Glomerular visceral epithelial cell (primary cell): ENCODE results near the gene MTLN.
"Not testable (repeated sequence)": the region's sequence is repeated elsewhere in the genome, so short reads cannot be mapped to it uniquely, and the experiment has no call there.

Experiments
- DNase-seq: peaks from one replicate; pipeline ENCODE4 v3.0.0-alpha.2; 2016; ENCODE audit errors: extremely low spot score

MTLN gene, protein sequence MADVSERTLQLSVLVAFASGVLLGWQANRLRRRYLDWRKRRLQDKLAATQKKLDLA

DNA sequence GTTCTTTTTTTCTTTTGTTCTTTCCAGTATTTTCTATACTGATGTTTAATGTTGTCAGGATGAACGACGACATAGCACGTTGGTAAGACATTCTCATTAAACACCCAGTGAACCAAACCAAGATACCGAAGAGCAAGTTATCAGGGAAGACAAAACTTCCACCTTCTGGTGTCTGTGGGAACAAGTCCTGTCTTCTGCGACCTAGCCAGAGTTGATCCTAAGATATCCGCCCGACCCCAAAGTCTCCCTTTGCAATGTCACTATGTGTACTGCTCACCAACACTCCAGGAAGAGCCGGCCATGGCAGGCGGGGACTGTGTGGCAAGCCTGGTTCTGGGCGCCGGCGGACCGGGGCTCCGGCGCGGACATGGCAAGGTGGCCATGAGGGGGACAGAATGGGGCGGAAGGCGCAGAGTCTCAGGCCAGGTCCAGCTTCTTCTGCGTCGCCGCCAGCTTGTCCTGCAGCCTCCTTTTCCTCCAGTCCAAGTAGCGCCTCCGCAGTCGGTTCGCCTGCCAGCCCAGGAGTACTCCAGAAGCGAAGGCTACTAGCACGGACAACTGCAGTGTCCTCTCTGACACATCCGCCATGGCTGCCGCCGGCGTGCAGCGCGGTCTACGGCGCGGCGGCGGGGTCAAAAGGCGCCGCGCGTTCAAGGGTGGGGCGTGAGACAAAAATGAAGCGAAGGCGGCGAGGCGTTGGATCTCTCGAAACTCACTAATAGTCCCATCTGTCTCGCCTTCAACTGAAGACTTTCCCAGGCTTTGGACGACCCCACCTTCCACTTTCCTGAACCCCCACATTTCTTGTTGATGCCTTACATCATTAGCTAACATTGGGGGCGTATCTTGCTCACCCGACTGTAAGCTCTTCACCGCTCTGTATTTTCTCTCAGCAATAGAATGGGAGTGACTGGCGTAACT is at the start of gene MTLN:
MTLN (minus strand) TSS at position 610 of the 921 bp plus-strand sequence; CDS start at position 588, 22 bp downstream.
- DNase-seq = peak; percentile 77

- not testable (repeated sequence) for DNase-seq
These were observed 49.6 kb upstream of the MTLN start for GRCh38 chr2:110261910-110262309.

GRCh38 chr2:110248081-110248795 is 35.9 kb upstream of the MTLN start:
- not testable (repeated sequence) for DNase-seq

DNA sequence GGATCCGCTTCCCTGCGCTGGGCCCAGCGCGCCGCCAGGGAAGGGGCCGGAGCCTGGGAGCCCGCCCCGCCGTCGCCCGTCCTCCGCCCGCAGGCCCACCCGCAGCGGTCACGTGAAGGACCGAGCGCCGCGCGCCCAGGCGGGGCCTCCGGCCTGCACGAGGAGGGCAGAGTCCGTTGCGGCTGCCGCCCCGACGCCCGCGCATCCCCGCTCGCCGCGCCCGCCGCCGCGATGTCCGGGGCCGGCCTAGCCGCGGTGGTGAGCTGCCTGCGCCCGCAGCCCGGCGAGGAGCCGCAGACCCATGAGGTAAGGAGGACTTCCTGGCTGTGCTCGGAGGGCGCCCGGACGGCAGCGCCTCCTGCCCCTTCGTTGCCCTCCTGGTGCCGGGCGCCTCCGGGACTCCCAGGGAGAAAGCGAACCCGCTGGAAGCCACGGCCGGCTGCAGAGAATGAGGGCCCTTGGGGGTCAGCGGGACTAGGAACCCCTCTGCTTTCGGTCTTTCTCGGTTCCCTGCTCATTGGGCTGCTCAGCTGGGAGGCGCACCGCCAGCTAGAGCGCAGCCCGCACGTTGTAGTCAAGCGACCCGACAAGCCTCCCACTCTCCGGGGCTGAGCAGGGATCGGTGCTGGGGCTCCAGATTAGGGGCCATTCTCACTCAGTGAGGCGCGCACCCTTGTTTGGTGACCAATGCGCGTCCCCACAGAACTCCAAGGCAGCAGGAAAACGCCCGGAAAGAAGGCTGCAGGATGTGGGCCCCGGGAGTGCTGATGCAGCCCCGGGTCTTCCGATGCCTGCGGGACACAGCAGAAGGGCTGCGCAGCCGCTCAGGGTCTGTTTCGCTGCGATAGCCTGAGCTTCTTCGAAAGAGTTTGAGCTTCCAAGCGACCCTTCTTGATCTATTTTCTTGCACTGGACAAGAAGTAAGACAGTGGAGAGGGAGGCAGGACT is 33.4 kb upstream of the MTLN start:
- DNase-seq = not testable (repeated sequence)

DNA sequence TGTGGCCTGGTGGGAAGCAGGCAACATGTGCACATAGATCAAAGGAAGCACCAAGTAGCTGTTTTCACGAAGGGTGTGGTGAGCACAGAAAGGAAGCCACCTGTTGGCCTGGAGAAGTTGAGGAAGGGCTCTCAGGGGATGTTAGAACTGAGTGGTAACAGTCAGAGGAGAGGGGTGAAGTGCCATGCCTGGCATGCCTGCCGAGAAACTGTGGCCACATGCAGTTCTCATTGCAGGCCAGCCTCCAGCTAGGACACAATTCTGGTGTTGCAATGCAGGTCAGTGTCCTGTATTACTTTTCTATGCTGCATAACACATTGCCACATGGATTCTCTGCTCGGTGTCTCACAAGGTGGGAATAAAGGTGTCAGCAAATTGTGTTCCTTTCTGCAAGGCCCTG is 30.9 kb upstream of the MTLN start:
- not testable (repeated sequence) for DNase-seq

DNA sequence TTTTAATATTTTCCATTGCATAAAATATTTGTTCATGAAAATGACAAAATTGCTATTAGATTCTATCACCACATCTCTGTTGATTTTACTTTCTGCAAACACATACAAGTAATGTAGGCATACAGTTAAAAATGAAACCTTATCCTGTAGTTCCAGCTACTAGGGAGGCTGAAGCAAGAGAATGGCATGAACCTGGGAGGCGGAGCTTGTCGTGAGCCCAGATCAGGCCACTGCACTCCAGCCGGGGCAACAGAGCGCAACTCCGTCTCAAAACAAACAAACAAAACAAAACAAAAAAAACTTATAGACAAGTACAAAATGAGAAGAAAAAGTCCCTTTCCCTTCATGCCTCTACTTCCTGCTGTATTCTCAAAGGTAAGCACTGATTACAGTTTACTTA is 22.2 kb upstream of the MTLN start:
- DNase-seq = not testable (repeated sequence)

GRCh38 chr2:110229886-110230285 is 17.5 kb upstream of the MTLN start:
- DNase-seq = not testable (repeated sequence)

DNA sequence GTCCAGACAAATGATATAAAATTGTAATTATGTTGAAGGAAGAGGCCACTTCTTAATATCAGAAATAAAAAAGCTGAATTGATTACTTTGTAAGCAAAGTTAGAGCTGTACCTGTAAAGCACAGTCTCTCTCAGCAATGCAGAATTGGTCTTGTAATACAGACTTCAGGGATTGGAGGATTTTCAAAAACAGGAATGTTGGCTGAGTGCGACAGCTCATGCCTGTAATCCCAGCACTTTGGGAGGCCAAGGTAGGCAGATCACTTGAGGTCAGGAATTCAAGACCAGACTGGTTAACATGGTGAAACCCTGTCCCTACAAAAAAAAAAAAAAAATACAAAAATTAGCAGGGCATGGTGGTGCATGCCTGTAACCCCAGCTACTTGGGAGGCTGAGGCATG is 10.3 kb upstream of the MTLN start:
- not testable (repeated sequence) for DNase-seq

DNA sequence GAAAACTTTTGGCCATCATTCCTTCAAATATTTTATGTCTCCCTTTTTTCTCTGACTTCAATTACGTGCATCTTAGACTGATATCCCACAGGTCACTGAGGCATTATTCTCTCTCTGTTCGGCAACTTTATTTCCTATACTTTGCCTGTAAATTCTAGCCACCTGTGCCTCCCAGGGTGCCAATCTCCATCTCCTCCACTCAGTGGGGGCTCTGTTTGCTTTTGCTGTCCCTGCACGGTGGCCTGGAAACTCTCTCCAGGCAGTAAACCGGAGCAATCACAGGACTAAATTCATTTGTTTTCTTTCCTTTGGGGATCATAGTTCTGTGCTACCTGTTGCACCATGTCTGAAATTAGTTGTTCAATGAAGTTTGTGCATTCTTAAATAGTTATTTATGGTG is 9.6 kb upstream of the MTLN start:
- DNase-seq = no peak

- no peak for DNase-seq
These were observed 7.8 kb upstream of the MTLN start for GRCh38 chr2:110220190-110220564.

- DNase-seq = no peak
These were observed 7.3 kb upstream of the MTLN start for GRCh38 chr2:110219496-110220189.

- DNase-seq = not testable (repeated sequence)
These were observed 6.5 kb upstream of the MTLN start for GRCh38 chr2:110218889-110219288.

GRCh38 chr2:110216803-110217202 is 4.5 kb upstream of the MTLN start:
- DNase-seq = no peak

DNA sequence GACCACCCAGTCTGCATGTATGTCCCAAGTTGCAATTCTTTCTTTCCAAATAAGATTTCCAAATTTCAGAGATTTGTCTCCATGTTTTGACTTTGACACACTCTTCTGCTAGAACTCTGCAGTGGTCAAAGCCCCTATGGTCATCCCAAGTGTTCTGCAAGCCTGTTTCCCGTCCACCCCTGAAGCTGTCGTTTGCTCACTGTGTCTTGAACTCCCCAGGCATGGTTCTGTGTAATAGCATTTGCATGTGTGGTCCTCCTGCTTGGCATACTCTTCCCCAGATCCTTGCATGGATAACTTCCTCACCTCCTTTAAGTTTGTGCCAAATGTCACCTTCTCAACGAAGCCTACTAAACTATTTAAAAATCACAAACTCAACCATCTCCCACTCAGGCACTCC is 3.9 kb upstream of the MTLN start:
- DNase-seq = no peak

DNA sequence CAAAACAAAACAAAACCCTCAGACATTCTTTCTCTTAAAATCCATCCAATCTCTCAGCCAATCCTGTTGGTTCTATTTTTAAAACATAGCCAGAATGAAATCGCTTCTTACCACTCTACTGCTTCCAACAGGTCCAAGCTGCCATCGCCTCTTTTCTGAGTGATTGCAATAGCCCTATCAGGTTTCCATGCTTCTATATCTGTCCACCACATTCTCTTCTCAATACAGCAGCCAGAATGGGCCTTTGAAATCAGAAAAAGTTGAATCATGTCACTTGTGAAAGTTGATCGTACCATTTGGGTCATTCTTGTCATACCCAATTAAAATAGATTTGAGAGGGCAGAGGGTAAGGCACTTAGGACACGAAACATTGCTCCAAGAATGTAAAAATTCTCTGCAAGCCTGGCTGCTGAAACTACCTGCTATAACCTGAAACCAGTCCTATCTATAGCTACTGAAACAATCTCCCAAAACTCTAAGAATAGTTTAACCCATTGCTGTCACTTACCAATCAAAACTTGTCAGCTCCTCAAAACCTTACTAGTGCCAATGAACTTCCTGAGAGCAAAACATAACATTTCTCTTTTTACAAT is 3.3 kb upstream of the MTLN start:
- no peak for DNase-seq

- DNase-seq = no peak
These were observed 2.7 kb upstream of the MTLN start for GRCh38 chr2:110215091-110215490.

DNA sequence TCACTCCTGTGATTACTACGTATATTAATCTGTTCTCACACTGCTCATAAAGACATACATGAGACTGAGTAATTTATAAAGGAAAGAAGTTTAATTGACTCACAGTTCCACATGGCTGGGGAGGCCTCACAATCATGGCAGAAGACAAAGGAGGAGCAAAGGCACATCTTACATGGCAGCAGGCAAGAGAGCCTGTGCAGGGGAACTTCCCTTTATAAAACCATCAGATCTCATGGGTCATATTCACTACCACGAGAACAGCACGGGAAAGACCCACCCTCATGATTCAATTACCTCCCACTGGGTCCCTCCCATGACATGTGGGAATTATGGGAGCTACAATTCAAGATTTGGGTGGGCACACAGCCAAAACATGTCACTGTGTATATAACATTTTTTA is 1.2 kb upstream of the MTLN start:
- not testable (repeated sequence) for DNase-seq

DNA sequence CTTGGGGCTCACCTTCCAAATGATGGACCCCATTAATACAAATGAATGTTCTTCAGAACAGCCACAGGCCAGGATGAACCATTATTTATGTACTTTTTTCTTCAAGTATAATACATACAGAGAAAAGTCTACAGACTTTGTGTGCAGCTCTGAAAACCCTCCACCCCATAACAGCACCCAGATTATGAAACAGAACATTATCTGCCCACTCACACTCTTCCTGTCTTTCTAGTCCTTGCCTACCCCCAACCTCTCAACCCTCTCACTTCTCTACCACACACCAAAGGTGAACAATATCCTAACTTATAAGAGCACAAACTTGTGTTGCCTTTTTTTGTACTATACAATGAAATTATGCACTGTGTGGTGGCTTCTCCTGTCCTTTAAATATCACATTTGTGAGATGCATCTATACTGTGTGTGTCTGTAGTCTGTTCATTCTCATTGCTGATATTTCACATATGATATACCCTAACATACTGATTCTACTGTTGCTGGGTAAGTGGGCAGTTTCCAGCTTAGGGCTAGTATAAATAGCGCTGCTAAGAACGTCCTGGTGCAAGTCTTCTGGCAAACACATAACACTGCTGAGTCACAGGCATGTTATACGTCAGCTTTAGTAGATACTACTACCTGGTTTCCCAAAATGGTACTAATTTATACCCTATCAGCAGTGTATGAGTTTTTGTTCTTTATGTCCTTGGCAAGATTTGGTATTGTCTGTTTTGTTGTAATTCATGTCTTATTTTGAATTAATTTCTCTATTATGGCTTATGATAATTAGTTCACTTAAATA is 6.5 kb downstream of the MTLN start:
- no peak for DNase-seq
